Epithelial cell of prostate (primary cell): ENCODE data around the gene DUS2.
"Not testable (repeated sequence)": the region's sequence is repeated elsewhere in the genome, so short reads cannot be mapped to it uniquely, and the experiment has no call there.

Experiments
- DNase-seq: peaks from one replicate; pipeline ENCODE4 v3.0.0-alpha.2; 2011; ENCODE audit warnings: low read depth, low spot score
- H3K27ac ChIP-seq: fragments of 450-650 bp; 2 replicates; pipeline ENCODE4 v1.5.1; 2017; ENCODE audit warnings: mild to moderate bottlenecking

The DUS2 gene

DNA sequence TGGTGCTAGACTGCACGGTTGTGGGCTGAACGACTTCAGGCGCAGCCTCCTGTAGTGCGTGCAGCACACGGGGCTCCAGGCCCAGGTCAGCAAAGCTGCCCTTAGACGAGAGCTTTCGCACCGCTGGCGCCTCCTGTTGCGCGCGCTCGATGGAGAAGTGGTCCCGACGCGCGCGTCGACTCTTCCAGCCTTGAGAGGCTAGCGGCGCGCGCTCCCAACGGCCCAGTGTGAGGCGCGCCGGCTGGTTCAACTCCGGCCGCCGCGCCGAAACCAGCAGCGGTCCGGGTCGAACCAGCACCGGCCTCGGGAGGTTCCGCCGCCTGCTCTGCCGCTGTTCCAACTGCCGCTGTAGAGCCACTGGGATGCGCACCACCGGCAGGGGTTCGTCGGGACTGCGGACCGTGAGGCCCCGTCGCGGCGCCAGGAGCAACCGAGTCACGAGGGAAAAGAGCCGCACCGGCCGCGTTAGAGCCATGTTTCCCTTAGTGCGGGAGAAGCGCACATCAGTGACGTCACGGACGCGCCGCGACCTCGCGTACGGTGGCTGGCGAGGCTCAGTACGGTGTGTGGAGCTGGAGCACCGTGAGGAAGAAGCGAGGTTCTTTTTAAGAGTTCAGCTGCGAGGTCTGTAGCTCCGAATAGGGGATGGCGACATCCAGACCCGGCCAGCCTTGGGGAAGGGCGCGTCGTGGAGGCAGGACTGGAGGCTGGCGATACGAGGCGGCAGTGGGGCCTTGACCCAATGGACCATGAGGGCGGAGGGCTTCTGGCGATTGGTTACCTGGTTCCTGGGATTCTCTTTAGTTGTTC lies at the start of gene DUS2, which contains the start of gene DDX28:
TSS of gene DUS2 (plus strand) at position 557 of the 810 bp plus-strand sequence. CDS start 14,740 bp downstream, outside the sequence.
TSS of gene DDX28 (minus strand) at position 505 of the 810 bp plus-strand sequence. CDS start at position 475, 30 bp downstream.
- peak; percentile 75 for DNase-seq
- peak within 1 kb of the TSS; percentile 70 for H3K27ac ChIP-seq

GRCh38 chr16:67975321-67976105 lies 47.6 kb upstream of the DUS2 start:
- H3K27ac ChIP-seq, result no peak overlapping the region
- no peak for DNase-seq

DNA sequence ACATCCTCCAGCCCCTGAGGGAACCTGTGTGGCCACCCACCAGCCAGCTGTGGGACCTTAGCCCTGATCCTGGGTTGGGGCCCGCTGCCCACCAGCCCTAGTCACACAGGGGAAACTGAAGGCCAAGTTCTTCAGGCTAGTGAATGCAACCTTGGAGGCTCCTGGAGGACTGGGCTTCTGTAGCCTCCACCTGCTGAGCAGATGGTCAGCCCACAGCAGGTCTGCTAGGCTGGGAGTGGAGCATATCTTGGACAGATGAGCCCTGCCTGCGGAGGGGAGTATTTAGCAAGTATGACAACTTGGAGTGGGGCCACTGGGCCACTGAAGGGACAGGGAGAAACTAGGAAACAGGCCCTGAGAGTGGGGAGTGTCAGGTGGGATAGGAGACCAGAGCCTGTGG lies 46.9 kb upstream of the DUS2 start:
- H3K27ac ChIP-seq, result no peak overlapping the region
- DNase-seq, result no peak

GRCh38 chr16:67977005-67977404 lies 46.1 kb upstream of the DUS2 start:
- no peak for DNase-seq

GRCh38 chr16:67977469-67978227 lies 45.4 kb upstream of the DUS2 start:
- DNase-seq, result no peak
- no peak overlapping the region for H3K27ac ChIP-seq

More at GRCh38 chr16:67977005-67977404, 46.1 kb upstream of the DUS2 start:
- H3K27ac ChIP-seq, result no peak overlapping the region

- DNase-seq, result no peak
- no peak within 1 kb of the TSS for H3K27ac ChIP-seq
Measured at GRCh38 chr16:67979955-67980678, 43.0 kb upstream of the DUS2 start, which contains the start of gene DPEP3. DPEP3 (minus strand) TSS chr16:67980499; CDS start chr16:67980380, 119 bp downstream.

GRCh38 chr16:67982011-67982696 lies 40.9 kb upstream of the DUS2 start:
- DNase-seq, result no peak
- H3K27ac ChIP-seq, result no peak overlapping the region

- H3K27ac ChIP-seq, result no peak overlapping the region
- DNase-seq, result no peak
Measured at GRCh38 chr16:67986949-67987348, 36.1 kb upstream of the DUS2 start.

- no peak for DNase-seq
Measured at GRCh38 chr16:67987460-67988160, 35.5 kb upstream of the DUS2 start.

DNA sequence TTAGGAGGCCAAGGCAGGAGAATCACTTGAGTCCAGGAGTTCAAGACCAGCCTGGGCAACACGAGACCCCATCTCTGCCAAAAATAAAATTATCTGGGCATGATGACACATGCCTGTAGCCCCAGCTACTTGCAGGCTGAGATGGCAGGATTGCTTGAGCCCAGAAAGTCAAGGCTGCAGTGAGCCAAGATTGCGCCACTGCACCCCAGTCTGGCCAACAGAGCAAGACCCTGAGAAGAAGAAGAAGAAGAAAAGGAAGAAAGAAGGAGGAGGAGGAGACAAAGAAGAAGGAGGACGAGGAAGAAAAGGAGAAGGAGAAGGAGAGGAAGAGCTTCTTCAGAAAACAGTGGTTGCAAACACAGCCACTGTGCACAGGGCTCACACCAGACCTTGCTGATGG lies 34.4 kb upstream of the DUS2 start:
- DNase-seq, result no peak
- H3K27ac ChIP-seq, result no peak overlapping the region

More at GRCh38 chr16:67987460-67988160, 35.5 kb upstream of the DUS2 start:
- no peak overlapping the region for H3K27ac ChIP-seq

DNA sequence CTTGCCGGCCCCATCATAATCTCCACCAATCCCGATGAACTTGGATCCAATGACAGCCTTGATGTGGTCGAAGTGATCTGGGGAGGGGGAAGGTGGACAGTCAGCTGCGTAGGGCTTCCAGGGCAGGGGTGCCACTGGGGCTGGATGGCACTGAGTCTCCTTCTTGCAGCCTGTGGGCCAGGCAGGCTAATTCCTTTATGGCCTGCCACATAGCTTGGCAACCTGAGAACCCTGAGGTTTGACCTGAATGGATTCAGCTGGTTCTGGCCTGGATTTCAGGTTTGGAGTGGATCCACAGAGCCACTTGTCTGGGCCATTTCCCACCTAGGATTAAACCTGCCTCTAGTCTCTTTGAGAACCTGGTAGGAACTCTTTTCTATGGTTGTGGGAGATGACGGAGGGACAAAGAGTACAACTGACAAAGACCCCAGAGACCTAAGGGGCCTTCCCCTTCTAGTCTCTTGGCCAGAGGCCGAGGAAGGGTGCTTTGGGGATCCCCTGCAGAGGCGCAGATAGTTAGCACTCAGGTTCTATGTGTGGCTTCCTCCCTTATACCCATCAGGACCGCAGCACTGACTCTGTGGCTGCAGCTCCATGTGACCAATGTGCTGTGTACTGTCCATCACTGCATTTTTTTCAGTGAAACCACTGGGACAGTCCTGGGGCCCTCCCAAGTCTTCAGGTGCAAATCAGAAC lies 33.6 kb upstream of the DUS2 start:
- DNase-seq, result no peak

DNA sequence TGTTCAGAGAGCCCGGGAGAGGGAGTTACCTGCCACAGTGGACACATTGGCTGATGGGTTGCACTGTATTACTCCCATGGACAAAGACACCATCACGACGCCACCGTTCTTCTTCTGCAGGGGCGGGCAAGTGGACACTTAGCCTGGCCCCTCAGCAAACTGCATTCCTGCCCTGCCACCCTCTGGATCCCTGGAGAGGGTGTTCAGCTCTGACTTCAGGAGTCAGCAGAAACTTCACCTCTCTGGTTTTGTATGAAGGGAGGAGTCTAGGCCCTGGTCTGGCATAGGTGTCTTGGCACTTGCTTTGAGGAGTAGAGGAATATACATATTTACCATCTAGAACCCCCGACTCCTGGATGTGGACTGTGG lies 33.1 kb upstream of the DUS2 start:
- DNase-seq, result no peak
- H3K27ac ChIP-seq, result no peak overlapping the region

More for the DNA sequence above, 33.6 kb upstream of the DUS2 start:
- no peak overlapping the region for H3K27ac ChIP-seq

- DNase-seq, result no peak
- no peak overlapping the region for H3K27ac ChIP-seq
Measured at GRCh38 chr16:67992661-67993206, 30.4 kb upstream of the DUS2 start.

DNA sequence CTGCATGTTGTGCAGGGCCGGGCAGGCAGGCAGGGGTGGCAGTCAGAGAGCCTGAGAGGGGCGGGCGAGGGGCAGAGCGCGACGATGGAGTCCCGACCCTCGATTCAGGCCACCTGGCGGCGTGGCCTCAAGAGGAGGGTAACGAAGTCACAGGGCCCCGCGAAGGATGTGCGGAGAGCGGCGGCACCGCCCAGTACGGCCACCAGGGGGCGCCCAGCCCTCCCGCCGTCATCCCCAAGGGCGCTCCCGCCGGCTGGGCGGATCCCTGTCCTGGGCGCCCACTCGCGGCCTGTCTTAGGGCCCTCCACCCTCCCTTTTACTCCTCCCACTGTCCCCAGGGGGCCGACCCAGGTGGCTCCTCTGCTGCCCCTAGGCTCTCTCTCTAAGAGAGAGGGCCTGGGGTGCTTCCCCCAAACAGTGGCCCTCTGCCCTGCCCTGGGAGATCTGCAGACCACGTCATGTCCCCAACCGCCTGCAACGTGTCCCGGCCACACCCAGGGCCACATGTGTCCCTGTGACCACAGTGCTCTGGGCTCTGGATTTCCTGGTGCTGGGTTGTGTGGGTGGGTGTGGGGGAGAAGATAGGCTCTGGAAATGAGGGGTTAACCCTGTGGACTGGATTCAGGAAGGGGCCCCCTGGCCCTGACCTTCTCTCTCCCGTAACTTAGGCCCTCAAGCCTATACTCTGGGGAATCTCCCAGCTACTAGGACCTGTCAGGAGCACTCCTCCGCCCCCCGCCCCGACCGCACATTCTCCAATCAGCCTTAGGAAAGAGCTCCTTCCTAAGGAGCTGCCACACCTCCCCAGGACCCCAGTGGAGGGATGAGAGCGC lies 29.7 kb upstream of the DUS2 start:
- H3K27ac ChIP-seq, result no peak overlapping the region
- no peak for DNase-seq

DNA sequence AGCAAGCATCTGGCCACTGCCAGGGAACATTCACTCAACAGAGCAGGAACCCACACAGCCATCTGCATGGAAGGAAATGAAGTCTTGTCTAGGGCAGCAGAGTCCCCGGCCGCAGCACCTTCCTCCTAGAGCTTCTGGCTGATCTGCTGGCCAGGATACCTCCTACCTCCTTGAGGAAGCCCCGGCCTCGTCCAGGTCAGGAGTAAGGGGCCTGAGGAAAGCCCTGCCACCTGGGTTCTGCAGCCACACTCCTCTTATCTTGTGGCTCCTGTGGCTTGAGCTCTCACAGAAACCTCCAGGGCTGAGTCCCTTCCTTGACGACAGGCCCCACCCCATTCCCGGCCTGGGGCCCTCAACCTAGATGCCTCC lies 29.1 kb upstream of the DUS2 start:
- not testable (repeated sequence) for H3K27ac ChIP-seq, DNase-seq

DNA sequence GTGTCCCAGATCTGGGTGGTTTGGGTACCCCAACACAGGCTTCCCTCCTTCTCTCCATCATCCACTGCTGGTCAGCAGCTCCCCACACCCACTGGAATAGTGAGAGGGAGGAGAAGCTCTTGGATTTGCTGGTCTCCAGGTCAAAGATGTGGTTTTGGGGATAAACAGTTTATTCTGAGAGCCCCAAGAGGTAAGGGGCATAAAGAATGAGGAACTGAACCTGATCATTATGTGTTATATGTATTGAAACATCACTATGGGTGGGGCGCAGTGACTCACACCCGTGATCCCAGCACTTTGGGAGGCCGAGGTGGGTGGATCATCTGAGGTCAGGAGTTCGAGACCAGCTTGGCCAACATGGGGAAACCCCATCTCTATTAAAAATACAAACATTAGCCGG lies 27.7 kb upstream of the DUS2 start:
- no peak overlapping the region for H3K27ac ChIP-seq
- no peak for DNase-seq

DNA sequence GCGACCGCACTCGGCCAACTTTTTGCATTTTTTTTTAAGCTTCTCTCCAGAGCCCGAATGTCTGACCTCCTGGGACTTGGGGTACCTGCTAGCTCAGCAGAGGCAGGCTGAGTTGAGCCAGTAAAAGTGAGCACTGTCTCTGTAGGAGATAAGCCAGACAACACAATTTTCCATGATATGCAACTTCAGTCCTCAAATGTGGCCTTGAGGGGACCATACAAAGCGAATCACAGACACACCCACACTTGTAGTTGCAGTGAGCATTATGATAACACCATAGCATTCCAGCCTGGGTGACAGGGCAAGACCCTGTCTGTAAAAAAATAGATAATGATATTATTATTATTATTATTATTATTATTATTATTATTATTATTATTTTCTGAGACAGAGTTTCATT lies 26.4 kb upstream of the DUS2 start:
- no peak overlapping the region for H3K27ac ChIP-seq
- DNase-seq, result no peak
